Stimulated activated CD8-positive, alpha-beta memory T cell treated with anti-CD3 and anti-CD28 coated beads, Interleukin-7, amount 100 ng/mL, for 48 hours (primary cell): ENCODE results near the gene RPS21.

Experiments used
- DNase-seq, 2 donors: peaks; one replicate each; pipeline ENCODE4 v3.0.0-alpha.2; 2020; ENCODE audit warnings: low read depth in 1 of 2; ENCODE audit errors: extremely low read depth in 1 of 2

Gene RPS21

DNA sequence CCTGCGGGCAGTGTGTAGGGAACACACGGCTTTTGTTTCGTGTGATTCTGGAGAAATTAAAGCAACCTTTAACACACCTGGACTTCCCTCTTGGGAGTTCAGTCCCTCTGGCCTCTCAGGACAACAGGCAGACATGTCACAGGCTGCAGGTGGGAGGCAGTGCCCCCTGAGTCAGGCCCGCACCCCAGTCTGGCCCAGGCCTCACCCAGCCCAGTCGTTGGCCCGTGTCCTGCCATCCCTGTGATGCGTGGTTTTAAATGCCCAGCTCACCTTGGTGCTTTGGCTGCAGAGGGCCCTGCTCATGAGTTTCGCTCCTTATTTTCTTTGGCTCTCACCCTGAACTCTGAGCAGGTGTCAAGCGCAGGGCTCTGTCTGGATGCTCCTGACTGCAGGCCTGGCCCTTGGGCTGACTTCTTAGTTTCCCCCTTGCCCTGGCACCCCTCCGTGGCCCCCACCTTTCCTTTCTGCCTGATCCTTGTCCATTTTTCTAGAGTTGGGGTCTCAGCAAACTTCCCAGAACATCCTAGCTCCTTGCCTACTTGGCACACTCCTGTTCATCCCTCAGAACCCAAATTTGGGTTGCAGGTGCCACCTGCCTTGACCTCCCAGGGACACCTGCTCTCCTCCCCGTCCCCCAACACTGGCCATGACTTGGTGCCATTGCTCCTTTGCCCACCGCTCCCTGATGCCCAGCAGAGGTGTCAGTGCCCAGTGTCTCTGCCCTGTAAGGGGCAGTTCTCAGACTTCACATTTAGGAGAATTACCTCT is 22.4 kb downstream of the RPS21 start:
- no peak for DNase-seq

DNA sequence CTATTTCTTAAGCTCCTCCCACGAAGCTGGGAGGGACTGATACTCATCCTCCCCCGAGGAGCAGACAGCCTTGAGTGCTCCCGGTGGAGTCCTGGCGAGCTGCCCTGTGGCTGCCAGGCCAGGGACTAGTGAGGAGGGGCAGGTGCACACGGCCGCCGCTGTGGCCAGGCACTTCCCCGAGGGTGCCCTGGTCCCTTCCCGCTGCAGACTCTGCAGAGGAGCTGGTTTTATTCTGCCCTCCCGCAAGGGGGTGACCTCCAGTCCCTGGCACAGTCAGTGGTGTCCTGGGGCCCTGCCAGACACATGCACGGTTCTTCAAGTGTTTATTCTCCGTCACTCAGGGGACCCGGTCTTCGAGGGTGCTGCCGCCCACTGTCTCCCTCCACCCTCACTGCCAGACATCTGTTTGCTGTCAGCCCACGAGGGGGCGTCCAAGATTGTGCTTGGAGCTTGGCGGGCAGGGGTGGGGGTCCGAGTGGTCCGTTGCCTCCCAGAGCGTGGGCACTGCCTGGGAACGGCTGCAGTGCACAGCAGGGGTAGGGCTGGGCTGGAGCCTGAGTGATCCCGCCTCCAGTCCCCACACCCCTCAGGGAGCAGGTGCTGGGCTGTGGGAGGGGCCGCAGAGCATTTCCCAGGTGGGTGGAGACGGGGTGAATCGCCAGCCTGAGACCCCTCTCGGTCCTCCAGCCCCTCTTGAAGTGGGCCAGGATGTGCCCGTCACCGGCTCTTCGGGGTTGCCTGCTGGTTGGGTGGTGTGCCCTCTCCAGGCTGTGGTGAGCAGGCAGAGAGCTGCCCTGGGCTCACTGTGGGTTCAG is 23.2 kb downstream of the RPS21 start:
- peak in 1 of 2 donors; percentile 20 for DNase-seq

DNA sequence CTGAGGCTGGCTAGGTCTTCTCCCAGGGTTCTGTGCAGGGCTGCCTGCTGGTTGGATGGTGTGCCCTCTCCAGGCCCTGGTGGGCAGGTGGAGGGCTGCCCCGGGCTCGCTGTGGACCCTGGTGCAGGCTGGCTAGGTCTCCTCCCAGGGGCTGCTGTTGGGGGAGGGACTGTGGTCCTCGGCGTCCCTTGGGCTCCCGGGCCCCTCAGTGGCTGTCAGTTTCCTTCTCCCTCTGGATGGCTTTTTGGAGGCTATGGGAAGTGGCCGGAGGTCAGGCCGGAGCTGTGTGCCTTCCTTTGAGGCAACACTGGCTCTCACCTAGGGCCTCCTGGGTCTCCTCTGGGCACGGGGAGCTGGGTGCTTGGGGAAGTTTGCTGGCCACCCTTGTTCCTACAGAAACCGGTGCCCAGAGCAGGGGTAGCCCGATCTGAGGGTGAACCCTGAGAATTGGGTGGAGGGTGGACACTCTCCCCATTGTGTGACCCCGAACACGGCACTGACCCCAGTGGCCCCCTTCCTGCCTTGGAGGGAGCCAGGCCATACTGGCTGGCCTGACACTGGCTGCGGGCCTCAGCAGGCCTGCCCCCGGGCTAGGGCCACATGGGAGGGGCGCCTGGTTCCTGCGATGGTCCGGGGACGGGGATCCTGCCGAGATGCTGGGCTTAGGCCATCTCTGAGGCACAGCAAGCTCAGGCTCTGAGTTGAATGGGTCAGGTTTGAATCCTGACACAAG is 24.0 kb downstream of the RPS21 start:
- no peak for DNase-seq

DNA sequence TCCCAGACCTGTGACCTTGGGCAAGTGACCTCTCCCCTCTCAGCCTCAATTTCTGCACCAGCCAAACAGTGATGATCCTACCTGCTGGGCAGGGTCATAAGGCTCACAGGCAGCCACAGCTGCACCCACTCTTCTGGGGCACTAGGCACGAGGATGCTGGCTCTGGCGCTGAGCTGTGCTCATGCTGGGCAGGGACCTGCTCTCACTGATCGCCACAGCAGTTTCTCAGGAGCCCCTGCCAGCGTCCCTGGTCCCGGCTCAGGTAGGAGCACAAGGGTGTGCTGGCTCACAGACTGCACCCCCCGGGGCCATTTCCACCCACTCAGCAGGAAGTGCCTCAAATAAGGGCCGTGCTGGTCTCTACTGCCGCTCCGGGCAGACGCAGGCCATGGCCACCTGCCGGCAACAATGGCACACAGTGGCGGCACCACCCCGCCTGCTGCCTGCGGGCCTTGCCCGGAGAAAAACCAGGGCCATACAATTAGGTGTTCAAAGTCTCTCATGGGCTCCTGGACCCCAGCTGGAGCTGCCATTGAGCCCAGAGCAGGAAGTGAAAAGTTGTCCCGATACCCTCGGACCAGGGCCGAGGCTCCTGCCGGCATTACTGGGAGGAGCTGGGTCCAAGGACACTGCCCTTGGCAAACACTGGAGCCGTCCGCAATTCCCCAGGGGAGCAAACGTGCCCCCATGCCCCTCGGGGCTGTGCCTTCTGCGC is 24.7 kb downstream of the RPS21 start:
- DNase-seq, result no peak

DNA sequence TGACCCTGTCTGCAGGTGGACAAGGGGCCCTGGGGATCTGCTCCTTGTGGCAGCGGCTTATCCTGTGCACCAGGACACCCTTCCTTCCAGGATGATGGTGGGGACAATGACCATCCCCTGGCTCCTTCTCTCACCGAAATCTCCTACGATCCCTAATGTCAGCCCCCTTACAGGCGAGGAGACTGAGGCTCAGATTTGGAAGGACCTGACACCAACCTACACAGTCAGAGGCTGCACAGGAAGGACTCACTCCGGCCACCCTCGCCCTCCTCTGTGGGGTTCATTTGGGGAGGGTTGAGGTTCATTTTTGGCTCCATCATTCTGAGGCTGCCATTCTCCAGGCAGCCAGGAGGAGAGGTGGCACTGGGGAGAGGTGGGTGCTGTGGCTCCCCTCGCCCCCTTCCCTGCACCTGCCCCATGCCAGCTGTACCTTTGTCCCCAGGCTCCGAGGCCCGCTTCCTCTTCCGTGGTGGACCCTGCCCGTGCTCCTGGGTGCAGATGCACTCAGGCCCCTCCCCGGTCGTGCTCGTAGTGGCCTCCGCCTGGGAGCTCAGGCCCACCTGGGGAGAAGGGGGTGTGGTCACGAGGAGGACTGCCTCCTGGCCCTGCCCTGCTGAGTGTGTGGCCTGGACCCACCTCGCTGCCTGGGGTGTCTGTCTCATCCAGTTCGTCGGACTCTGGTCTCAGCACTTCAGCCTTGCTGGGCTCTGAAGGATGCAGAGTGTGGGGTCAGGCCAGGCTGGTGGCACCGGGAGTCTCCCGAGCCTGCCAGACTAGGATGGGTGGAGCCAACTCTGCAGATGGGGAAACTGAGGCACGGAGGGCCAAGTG is 25.5 kb downstream of the RPS21 start:
- no peak for DNase-seq

DNA sequence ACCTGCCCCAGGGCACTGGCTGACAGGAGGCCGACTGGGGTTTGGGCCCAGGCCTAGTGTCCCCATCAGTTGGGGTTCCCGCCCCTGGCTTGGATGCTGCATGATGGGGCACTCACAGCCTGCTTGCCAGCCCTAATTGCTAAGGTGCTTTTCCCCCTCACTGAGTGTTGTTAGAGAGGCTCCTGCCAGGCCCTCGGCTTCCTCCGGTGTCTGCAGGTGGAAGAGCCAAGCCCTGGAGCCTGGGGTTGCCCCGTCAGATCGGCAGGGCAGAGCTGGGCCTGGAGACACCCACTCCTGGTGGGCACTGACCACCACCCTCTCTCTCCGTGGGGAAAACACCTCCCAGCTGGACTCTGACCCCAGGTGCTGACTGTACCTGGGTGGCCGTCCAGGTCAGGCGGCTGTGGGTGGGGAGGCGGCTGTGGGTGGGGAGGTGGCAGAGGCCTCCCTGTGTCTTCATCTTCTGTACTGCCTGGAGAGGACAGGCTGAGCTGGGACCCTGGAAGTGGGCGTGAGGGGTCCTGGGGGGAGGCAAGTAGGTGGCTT is 26.2 kb downstream of the RPS21 start:
- no peak for DNase-seq

GRCh38 chr20:62413896-62414481 is 27.1 kb downstream of the RPS21 start:
- no peak for DNase-seq

GRCh38 chr20:62415354-62416111 is 28.6 kb downstream of the RPS21 start:
- no peak for DNase-seq

DNA sequence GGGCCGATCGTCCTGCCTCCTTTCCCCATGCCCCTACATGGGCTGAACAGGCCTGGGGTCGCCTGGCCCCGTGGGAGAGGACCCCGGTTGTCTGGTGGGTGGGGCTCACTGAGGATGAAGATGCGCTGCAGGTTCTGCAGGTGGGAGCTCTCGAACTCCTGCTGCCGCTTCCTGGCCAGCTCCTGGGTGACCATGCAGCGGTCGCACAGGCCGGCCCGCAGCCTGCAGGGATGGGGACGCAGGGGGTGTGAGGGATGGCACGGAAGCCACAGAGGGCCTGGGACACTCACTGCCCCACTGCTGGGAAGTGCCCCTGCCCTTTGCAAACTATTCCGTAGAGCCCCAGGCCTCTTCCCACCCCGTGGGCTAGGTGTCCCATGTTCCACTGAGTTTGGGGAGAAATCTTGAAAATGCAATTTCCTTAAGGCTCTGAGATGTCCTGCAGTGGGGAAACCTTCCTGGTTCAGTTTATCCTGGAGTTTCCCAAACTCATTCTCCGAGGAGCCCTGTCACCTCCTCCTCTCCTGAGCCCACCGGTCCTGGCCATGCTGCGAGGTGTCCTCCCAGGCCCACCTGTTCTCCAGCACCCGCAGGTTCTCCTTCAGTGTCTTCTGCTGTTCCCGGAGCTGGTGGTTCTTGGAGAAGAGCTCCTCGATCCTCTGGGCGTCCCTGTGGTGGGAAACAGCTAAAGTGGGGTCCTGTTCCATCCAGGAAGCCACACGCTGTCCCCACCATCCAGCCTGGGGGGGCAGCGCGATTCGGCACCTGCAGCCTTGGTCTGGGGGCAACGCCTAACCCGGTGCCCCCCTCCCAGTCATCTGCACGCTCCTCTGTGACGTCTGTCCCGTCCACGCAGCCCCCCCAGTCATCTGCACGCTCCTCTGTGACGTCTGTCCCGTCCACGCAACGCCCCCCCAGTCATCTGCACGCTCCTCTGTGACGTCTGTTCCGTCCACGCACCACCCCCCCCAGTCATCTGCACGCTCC is 30.0 kb downstream of the RPS21 start:
- DNase-seq, result no peak

- DNase-seq, result no peak
Measured at GRCh38 chr20:62417981-62418708, 31.2 kb downstream of the RPS21 start.

GRCh38 chr20:62418709-62419487 is 32.0 kb downstream of the RPS21 start:
- DNase-seq, result no peak

DNA sequence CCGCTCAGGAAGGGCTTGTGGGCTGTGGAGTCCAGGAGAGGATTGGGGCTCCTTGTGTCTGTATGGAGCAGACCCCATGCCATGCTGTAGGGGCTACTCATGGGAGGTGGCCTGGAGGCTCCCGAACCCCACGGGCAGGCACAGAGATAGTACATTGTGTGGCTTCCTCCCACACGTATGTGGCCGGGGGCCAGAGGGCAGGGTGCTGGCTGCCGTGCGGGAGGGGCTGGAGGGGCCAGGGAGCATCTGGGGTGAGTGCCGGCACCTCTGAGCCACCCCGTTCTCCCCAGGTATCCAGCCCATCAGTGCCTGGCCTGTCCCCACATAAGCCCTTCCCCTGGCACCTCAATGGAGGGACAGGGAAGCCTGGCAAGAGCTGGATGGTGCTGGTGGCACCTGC is 32.9 kb downstream of the RPS21 start:
- no peak for DNase-seq

GRCh38 chr20:62420846-62421715 is 34.2 kb downstream of the RPS21 start:
- no peak for DNase-seq

GRCh38 chr20:62421716-62421990 is 34.8 kb downstream of the RPS21 start:
- no peak for DNase-seq

DNA sequence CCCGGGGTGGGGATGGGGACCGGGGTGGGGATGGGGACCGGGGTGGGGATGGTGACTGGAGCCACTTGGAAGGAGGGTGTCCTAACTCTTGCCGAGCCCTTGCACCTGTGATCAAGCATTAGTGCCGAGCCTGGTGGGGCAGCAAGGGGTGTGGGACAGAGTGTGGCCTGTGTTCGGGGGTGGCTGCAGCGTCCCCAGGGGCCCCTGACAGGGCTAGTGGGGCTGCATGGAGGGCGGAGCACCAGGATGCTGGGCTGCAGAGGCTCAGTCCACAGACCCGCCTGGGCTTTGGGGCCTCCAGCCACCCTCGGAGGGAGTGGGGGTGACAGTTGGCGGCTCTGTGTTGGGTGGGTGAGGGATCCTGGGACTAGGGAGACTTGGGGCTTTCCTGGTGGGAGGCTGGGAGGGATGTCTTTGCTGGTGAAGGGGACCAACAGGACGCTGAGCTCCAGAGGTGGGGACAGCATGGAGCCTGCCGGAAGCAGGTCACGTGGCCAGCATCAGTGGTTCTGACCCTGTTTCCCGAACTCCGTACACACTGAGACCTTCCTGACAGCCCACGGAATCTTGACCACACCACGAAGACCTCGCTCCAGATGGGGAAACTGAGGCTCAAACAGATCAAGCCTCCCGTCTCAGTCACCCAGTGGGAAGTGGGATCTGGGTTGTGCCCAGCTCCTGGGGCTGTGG is 35.9 kb downstream of the RPS21 start:
- no peak for DNase-seq
